HepG2 (cell line): ENCODE measurements around the gene VPS25. TPM values are rescaled to one million over a fixed set of nuclear protein-coding genes. Genes with fewer than 3 reads are reported as not detected.

Experiments used
- BRD4 ChIP-seq: sonication (generic); formaldehyde crosslinking; IDR thresholded peaks from 2 replicates; pipeline ENCODE4 v1.4.0; 2020; ENCODE audit warnings: missing genetic modification reagents
- CBX1 ChIP-seq: IDR thresholded peaks from one replicate; pipeline ENCODE4 v1.6.1; 2016; ENCODE audit warnings: antibody characterized with exemption, low read depth
- CENPBD1 ChIP-seq: sonication (generic); formaldehyde crosslinking; IDR thresholded peaks from 2 replicates; pipeline ENCODE4 v1.8.0; 2022; ENCODE audit warnings: missing genetic modification reagents, low read depth, mild to moderate bottlenecking, borderline replicate concordance
- DDIT3 ChIP-seq: sonication (generic); formaldehyde crosslinking; IDR thresholded peaks from 2 replicates; pipeline ENCODE4 v1.4.0; 2020; ENCODE audit warnings: mild to moderate bottlenecking, missing genetic modification reagents
- GATAD2A ChIP-seq: IDR thresholded peaks from 2 replicates; pipeline ENCODE4 v1.6.1; 2016
- HNF1B ChIP-seq: sonication (generic); formaldehyde crosslinking; IDR thresholded peaks from 2 replicates; pipeline ENCODE4 v1.5.1; 2020; ENCODE audit warnings: mild to moderate bottlenecking, moderate library complexity, missing genetic modification reagents
- HNRNPUL1 ChIP-seq: fragments of 200-400 bp; formaldehyde crosslinking; IDR thresholded peaks from 2 replicates; pipeline ENCODE4 v1.6.1; 2017; ENCODE audit warnings: low read depth, mild to moderate bottlenecking, low read length, moderate library complexity
- KMT2B ChIP-seq: IDR thresholded peaks from 2 replicates; pipeline ENCODE4 v1.6.1; 2016; ENCODE audit warnings: missing genetic modification reagents, missing compliant biosample characterization
- LBX2 ChIP-seq: sonication (generic); formaldehyde crosslinking; IDR thresholded peaks from 2 replicates; pipeline ENCODE4 v1.5.0; 2020; ENCODE audit warnings: missing genetic modification reagents, mild to moderate bottlenecking, borderline replicate concordance
- MATR3 ChIP-seq: sonication (generic); formaldehyde crosslinking; IDR thresholded peaks from 2 replicates; pipeline ENCODE4 v1.4.0; 2020; ENCODE audit warnings: missing genetic modification reagents
- RXRA ChIP-seq: sonication (generic); formaldehyde crosslinking; IDR thresholded peaks from 2 replicates; pipeline ENCODE4 v1.5.1; 2020; ENCODE audit warnings: missing genetic modification reagents
- SKIL ChIP-seq: sonication (generic); formaldehyde crosslinking; IDR thresholded peaks from 2 replicates; pipeline ENCODE4 v1.8.0; 2022; ENCODE audit warnings: missing genetic modification reagents, mild to moderate bottlenecking, moderate library complexity, borderline replicate concordance
- SNAI1 ChIP-seq: sonication (generic); formaldehyde crosslinking; IDR thresholded peaks from 2 replicates; pipeline ENCODE4 v1.5.0; 2020; ENCODE audit warnings: mild to moderate bottlenecking, missing genetic modification reagents, borderline replicate concordance
- ZBTB49 ChIP-seq: sonication (generic); formaldehyde crosslinking; IDR thresholded peaks from 2 replicates; pipeline ENCODE4 v1.4.0; 2020; ENCODE audit warnings: missing genetic modification reagents, borderline replicate concordance
- ZBTB8A ChIP-seq: sonication (generic); formaldehyde crosslinking; IDR thresholded peaks from 2 replicates; pipeline ENCODE4 v1.4.0; 2020; ENCODE audit warnings: mild to moderate bottlenecking, low read depth, missing genetic modification reagents, borderline replicate concordance
- ZNF18 ChIP-seq: sonication (generic); formaldehyde crosslinking; IDR thresholded peaks from 2 replicates; pipeline ENCODE4 v1.8.0; 2022; ENCODE audit warnings: mild to moderate bottlenecking, missing genetic modification reagents; ENCODE audit not compliant: insufficient replicate concordance
- ZNF34 ChIP-seq: sonication (generic); formaldehyde crosslinking; IDR thresholded peaks from 2 replicates; pipeline ENCODE4 v1.4.0; 2020; ENCODE audit warnings: mild to moderate bottlenecking, missing genetic modification reagents, borderline replicate concordance
- ZNF644 ChIP-seq: IDR thresholded peaks from 2 replicates; pipeline ENCODE4 v1.6.1; 2016; ENCODE audit warnings: low read depth
- ZNF776 ChIP-seq: sonication (generic); formaldehyde crosslinking; IDR thresholded peaks from 2 replicates; pipeline ENCODE4 v1.4.0; 2020; ENCODE audit warnings: mild to moderate bottlenecking, missing genetic modification reagents
- ZSCAN25 ChIP-seq: sonication (generic); formaldehyde crosslinking; IDR thresholded peaks from 2 replicates; pipeline ENCODE4 v1.8.0; 2022; ENCODE audit warnings: mild to moderate bottlenecking, missing genetic modification reagents
- polyA plus RNA-seq, 8 experiments: library from polyadenylated mRNA; depleted of rRNA in 3 of 8; stranded (reverse) in 7 of 8; unstranded in 1 of 8; fragments of >200 nt; fragmentation: Illumina TruSeq in 4 of 8; extraction: Trizol in 4 of 8; gene quantifications; 2 replicates each; pipeline versions ENCODE4 v1.2.1 to v1.2.3, GENCODE V29; 2011 to 2016; ENCODE audit warnings: low read depth in 4 of 8, missing spikeins in 1 of 8, mixed read lengths in 1 of 8; ENCODE audit not compliant: insufficient read depth in 1 of 8
- total RNA-seq, 5 experiments: library from RNA; depleted of rRNA; stranded (reverse); fragments of >200 nt; fragmentation: Illumina TruSeq; extraction: Trizol; gene quantifications; 2 replicates each; pipeline ENCODE4 v1.2.3, GENCODE V29; 2016; ENCODE audit warnings: low read depth in 1 of 5

Gene VPS25
- total and polyA plus RNA-seq, 2 of the 13 experiments (the other 11 are each of a cell fraction or from before 2014, with no cell fraction given): 161 to 249 TPM

GRCh38 chr17:42773290-42774035 lies at the start of gene VPS25 (continued):
- TF ChIP-seq LBX2 (CRISPR knock-in tag) (peak; percentile 71; the same call in 1 of the 2 replicates), HNRNPUL1 (no peak), HNF1B (CRISPR knock-in tag) (peak; percentile 48; the same call in 1 of the 2 replicates), CENPBD1 (CRISPR knock-in tag) (no peak), BRD4 (CRISPR knock-in tag) (peak; percentile 92; the same call in 1 of the 2 replicates), MATR3 (no peak), RXRA (CRISPR knock-in tag) (peak; percentile 92), ZNF776 (CRISPR knock-in tag) (peak; percentile 59; the same call in 1 of the 2 replicates), ZBTB8A (no peak), ZNF18 (CRISPR knock-in tag) (peak; percentile 49), KMT2B (CRISPR knock-in tag) (peak; percentile 98), ZSCAN25 (CRISPR knock-in tag) (peak; percentile 77; the same call in 1 of the 2 replicates), ZBTB49 (CRISPR knock-in tag) (peak; percentile 90; the same call in 1 of the 2 replicates), ZNF34 (0 out of 2 replicates have a peak, but pooled peaks have one; percentile 50), SNAI1 (CRISPR knock-in tag) (no peak), SKIL (CRISPR knock-in tag) (no peak), GATAD2A (CRISPR knock-in tag) (peak; percentile 89), CBX1 (peak; percentile 56), ZNF644 (no peak), DDIT3 (no peak)
